ENCODE results near the gene MAPK12.

The MAPK12 gene

GRCh38 chr22:50267591-50268390 lies 6.3 kb upstream of the MAPK12 start:
- peak; percentile 61 for DNase-seq (ENCODE audit: low spot score)

DNA sequence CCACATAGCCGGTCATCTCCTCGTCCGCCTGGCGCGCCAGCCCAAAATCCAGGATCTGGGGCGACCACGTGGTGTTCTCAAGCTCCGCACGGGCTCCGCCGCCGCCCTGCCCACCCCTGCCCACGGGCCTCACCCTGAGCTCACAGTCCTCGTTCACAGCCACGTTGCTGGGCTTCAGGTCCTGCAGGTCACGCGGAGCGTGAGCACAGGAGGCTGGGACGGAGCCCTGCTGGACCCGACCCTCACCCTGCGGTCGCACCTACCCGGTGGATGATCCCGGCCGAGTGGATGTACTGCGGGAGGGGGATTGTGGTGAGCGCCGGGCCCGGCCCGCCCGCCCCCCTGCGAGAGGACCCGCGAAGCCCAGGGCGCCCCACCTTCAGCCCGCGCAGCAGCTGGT lies 5.5 kb upstream of the MAPK12 start:
- no peak for DNase-seq (ENCODE audit: low spot score)

DNA sequence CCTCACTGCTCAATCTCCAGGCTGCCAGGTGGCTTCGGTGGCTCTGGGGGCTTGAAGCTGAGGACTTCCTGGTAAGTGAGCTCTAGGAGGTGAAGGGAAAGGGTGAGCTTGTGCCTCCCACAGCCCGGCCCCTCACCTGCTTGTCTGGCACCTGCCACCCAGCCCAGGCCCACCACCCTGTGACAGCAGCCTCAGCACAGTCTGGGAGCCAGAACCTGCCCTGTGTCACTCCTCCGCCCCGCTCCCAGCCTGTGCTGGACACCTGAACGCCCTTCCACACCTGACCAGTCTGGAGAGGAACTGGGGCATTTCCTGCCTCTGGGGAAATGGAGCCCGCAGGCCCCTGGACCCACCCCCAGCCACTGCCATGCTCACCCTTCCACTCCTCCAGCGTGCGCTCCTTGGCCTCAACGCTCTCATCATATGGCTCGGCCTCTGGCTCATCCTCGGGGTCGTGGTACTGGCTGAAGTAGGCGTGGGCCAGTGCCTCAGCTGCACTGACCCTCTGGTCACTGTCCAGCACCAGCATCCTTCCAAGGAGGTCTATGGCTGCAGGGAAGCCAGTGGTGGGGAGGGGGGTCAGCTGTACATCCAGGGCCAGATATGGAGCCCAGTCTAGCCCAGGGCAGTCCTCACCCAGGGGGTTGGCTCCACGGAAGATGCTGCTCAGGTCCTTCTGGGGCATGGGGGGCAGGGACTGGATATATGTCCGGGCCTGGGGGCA lies 3.6 kb upstream of the MAPK12 start:
- DNase-seq (ENCODE audit: low spot score): no peak

DNA sequence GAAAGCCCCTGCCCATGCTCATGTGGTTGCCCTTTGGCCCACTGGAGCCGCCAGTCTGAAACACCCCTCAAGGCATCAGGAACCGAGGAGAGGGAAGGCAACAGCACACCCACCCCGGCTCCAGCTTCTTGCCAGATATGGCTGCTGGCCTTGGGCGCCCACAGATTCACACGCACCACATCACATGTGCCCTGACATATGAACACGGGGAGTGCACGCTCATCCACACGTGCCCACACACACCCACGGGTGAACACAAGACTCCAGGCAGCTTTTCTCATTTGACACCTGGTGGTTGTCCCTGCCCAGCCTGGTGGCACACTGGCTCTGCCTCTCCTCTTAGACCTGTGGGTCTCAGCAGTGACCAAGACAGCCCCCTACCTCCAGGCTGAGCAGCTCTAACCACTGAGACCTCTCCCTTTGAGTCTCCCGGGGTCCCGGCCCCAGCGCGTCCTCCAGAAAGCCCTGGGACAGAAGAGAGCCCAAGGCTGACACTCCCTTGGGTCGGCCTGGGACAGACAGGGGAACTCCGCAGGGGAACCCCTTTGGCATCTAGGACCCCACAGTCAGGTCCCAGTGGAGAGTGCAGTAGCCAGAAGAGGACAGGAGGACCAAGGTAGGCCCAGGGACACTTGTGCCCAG lies 2.7 kb upstream of the MAPK12 start:
- DNase-seq (ENCODE audit: low spot score): no peak

- DNase-seq (ENCODE audit: low spot score): no peak
Measured at GRCh38 chr22:50262973-50263617, 1.6 kb upstream of the MAPK12 start.

- peak; percentile 67 for DNase-seq (ENCODE audit: low spot score)
Measured at GRCh38 chr22:50262460-50262911, 1.0 kb upstream of the MAPK12 start.

DNA sequence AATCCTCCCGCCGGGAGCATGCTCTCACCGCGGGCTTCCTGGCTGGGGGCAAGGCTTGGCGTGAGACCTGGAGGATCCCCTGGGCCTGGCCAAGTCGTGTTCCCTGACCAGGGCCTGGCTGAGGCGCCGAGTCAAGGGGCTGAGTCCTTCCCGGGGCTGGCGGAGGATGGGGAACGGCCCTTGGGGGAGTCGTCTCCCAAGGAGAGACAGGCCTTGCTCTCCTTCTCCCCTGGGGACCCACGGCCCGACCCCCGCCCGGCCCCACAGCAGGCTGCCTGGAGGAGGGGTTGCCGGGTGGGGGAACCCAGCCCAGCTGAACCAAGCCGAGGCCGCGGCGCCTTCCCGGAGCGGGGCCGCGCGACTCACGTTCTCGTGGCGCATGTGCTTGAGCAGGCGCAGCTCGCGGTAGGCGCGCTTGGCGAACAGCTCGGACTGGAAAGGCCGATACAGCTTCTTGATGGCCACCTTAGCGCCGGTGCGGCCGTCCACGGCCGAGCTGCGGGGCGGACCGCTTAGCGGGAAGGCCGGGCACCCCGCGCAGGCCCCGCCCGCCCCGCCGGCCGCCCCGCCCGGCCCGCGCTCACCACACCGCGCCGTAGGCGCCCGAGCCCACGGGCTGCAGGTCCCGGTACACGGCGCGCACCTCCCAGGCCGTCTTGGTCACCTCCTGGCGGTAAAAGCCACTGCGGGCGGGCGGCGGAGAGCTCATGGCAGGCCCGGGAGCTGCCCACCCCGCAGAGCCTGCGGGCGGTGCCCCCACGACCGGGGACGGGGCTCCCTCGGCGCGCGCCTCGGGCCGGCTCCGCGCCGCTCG lies 475 bp downstream of the MAPK12 start:
- DNase-seq (ENCODE audit: low spot score): peak; percentile 83

DNA sequence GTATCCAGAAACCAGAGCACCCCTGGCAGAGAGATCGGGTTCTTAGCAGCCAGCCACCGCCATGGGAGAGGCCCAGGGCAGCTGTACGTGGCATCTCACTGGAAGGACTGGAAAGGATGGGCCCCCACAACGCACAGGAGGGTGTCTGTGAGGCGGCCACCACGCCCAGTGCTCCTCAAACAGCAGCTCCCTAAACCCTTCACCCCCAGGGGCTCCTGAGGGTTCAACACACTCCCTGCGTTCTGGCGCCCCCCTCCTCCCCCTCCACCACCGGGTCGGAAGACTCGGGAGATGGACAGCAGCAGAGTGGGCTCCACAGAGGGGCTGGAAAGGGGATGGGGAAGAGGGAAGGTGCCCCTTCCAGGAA lies 1.1 kb downstream of the MAPK12 start:
- DNase-seq (ENCODE audit: low spot score): no peak

DNA sequence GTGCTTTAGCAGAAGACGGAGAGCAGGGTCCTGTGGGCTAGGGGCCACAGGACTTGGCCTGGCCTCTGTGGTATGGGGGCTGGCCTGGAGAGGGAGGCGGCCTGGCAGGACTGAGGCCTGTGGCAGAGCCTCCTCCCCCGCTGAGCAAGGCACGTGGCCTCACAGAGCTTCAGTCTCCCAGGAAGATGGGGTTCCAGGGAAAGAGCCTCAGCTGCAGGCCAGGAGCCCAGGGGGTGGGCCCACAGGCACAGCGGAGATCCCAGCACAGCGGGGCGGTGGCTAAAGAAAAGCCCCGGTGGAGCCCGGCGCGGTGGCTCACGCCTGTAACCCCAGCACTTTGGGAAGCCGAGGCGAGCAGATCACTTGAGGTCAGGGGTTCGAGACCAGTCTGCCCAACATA lies 2.2 kb downstream of the MAPK12 start:
- DNase-seq (ENCODE audit: low spot score): no peak

- no peak for DNase-seq (ENCODE audit: low spot score)
Measured at GRCh38 chr22:50258361-50259292, 2.9 kb downstream of the MAPK12 start.

DNA sequence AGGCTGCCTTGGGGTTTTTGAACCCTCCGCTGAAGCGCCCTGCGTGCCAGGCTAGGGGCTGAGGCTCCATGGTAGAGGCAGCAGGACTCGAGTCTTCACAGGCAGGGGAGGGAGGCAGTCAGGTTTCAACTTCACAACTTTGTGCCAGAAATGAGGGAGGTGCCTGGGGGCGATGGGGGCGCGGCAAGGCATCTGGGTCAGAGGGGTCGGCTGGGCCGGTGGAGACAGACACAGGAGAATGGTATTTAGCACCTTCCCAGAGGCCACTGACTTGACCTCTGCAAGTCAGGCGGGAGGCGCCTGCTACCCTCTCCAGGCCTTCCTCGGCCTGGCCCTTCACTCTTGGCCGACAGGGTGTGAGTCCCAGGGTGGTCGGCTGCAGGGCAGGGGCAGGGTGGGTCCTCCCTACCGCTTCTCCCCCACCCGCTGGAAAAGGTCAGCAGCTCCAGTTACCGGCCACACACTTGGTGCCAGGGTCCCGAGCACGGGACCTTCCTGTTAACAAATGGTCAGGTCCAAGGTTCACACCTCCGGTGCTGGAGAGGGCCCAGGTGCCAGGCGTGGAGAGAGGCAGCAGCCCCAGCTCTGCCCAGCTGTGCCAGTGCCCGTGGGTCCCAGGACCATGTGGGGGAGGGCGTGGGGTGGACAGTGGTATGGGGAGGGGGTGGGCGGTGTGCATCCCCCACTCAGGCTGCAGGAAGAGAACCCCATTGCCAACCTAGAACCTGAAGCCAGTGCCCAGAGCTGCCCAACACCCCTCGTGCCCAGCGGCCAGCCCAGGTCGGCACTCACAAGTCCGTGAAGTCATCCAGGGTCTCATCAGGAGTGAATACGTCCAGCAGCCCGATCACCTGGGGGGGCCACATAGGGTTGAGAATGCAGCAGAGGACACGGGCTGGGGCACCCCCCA lies 3.8 kb downstream of the MAPK12 start:
- DNase-seq (ENCODE audit: low spot score): no peak

DNA sequence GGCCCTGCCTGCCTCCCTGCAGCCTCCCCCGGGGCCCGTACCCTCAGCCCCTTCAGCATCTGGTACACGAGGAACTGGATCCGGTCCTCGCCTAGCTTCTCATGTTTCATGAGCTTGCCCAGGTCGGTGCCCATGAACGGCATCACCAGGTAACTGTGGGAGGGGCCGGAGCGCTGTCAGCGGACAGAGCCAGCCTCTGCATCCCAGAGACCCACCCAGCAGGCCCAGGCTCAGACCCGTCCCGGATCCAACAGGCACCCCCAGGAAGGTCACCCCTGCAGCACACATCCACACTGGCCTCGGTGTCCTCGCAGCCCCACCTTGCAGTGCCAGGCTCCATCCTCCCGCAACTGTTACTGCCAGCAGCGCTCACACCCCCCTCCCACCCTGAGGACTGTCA lies 4.4 kb downstream of the MAPK12 start:
- DNase-seq (ENCODE audit: low spot score): no peak

DNA sequence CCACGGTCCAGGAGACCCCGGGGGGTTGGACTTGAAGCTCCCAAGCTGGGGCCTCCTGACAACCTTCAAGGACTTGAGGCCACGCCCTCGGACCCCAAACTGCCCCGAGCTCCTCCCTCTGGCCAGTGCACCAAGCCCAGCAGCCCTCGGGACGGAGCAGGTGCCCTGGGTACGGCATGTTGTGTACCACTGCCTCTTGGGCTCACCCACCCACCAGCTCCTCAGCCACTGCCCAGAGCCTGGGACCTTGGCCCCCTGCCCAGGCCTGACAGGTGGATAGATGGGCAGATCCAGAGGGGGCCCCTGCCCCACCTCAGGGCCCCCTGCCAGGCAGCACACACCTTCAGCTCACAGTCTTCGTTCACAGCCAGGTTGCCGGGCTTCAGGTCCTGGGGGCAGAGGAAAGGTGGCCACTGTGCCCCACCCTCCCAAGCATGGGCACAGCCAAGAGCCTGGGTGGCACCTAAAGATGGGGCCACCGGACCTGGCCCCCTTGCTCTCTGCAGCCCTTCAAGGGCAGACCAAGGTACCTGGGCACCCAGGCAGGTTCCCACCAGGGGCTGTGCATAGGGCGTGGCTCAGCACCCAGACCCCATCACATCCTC lies 5.1 kb downstream of the MAPK12 start:
- no peak for DNase-seq (ENCODE audit: low spot score)

DNA sequence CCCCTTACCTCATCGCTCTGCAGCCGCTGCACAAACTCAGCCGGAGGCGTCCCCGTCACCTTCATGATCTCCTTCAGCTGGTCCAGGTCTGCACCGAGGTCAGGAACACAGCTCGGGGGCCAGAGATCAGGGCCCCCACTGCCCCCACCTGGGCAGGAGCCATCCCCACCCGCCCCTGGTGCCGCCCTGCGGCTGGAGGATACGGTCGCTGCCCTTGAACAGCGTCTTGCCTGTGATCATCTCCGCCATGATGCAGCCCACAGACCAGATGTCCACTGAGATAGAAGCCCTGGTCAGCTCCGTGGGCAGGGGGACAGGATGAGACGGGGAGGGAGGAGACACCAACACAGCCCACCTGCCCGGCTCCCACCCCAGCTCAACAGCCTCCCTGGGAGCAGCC lies 5.9 kb downstream of the MAPK12 start:
- DNase-seq (ENCODE audit: low spot score): no peak

DNA sequence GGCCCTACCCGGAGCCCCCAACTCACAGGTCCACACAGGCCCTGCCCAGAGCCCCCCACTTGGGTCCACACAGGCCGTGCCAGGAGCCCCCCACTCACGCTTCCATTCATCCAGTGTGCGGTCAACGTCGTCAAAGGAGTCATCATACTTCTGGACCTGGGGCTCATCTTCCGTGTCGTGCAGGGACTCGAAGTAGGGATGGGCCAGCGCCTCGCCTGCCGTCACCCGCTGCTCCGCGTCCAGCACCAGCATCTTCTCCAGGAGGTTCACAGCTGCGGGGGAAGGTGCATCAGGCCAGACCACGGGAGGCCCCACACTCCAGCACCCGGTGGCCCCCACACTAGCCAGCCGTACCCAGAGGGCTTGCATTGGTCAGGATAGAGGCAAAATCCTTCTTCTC lies 6.4 kb downstream of the MAPK12 start:
- DNase-seq (ENCODE audit: low spot score): no peak

- no peak for DNase-seq (ENCODE audit: low spot score)
Measured at GRCh38 chr22:50253941-50254340, 7.5 kb downstream of the MAPK12 start.

DNA sequence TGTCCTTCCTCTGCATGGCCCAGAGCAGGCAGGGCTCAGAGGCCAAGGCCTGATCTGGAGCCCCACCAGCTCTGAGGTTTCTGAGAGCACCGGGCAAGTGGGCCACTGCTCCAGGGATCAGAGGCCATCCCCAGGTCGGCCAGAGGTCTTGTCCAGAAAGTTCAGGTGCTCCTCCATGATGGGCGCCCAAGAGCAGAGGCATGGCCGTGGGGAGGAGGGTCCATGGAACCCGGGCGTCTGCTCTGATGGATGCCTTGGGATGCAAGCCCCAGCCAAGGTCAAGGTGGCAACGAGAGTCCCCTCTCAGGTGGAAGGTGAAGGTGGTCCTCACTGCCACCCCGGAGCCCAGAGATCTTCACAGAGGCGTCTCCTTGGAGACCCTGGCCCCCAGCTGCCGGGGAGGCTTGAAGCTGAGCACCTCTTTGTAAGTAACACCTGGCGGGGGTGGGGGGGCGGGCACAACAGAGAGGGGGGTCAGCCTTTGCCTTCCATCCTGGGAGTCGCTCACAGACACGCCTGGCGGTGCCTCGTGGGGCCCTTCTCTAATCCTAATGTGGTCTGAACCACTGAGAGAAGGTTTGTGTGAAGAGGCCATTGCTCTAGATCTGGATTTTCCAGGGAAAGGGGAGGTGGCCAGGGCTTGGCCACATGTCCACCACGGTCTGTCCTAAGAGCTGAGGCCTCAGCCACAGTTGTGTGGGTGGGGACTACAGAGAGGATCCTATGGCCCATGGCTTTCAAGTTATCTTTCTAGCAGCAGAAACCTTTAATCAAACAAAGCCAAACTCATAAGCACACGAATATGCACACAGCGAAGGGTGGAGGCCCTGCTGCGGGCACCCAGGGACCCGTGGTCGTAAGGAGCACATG lies 8.2 kb downstream of the MAPK12 start:
- no peak for DNase-seq (ENCODE audit: low spot score)
